IPS-20b (cell line): ENCODE measurements around the gene EARS2.

Experiments
- H3K27ac ChIP-seq: one replicate; pipeline ENCODE4 v1.5.1; 2013; ENCODE audit warnings: low read length
- H3K27me3 ChIP-seq: 2 replicates; pipeline ENCODE4 v1.6.1; 2013; ENCODE audit warnings: mild to moderate bottlenecking, low read length, inconsistent platforms; ENCODE audit not compliant: insufficient read depth
- H3K36me3 ChIP-seq: 2 replicates; pipeline ENCODE4 v1.6.1; 2013; ENCODE audit warnings: low read depth, mild to moderate bottlenecking, inconsistent platforms, low read length, moderate library complexity; ENCODE audit not compliant: insufficient read depth
- H3K4me1 ChIP-seq: 2 replicates; pipeline ENCODE4 v1.6.1; 2013; ENCODE audit warnings: mild to moderate bottlenecking, control low read depth, inconsistent platforms, low read length, moderate library complexity; ENCODE audit not compliant: insufficient read depth
- H3K4me3 ChIP-seq: 2 replicates; pipeline ENCODE4 v1.5.1; 2013; ENCODE audit warnings: mild to moderate bottlenecking, low read length, inconsistent platforms
- H3K9ac ChIP-seq: 2 replicates; pipeline ENCODE4 v1.6.1; 2013; ENCODE audit warnings: low read depth, mild to moderate bottlenecking, inconsistent platforms, low read length, moderate library complexity
- H3K9me3 ChIP-seq: 2 replicates; pipeline ENCODE4 v1.6.1; 2013; ENCODE audit warnings: mild to moderate bottlenecking, low read depth, low read length, inconsistent platforms; ENCODE audit not compliant: insufficient read depth

Gene EARS2

GRCh38 chr16:23535901-23536300 lies 21.2 kb downstream of the EARS2 start:
- no peak overlapping the region for H3K4me3 ChIP-seq
- peaks cover 86% of the 10 kb centered on the region for H3K36me3 ChIP-seq

GRCh38 chr16:23534868-23535860 lies 22.0 kb downstream of the EARS2 start:
- peaks cover 86% of the 10 kb centered on the region for H3K36me3 ChIP-seq
- no peaks in the 10 kb centered on the region for H3K27me3 ChIP-seq
- H3K27ac ChIP-seq = no peak overlapping the region
- H3K9ac ChIP-seq = no peak overlapping the region
- H3K9me3 ChIP-seq = no peaks in the 10 kb centered on the region
- H3K4me3 ChIP-seq = no peak overlapping the region
- H3K4me1 ChIP-seq = no peaks in the 10 kb centered on the region

More at GRCh38 chr16:23535901-23536300, 21.2 kb downstream of the EARS2 start:
- Histone ChIP-seq H3K9me3 (no peaks in the 10 kb centered on the region), H3K27ac (no peak overlapping the region), H3K4me1 (no peaks in the 10 kb centered on the region), H3K27me3 (no peaks in the 10 kb centered on the region), H3K9ac (no peak overlapping the region)

- Histone ChIP-seq H3K9ac (no peak overlapping the region), H3K4me1 (no peaks in the 10 kb centered on the region), H3K27me3 (no peaks in the 10 kb centered on the region), H3K4me3 (no peak overlapping the region), H3K36me3 (peaks cover 88% of the 10 kb centered on the region), H3K9me3 (no peaks in the 10 kb centered on the region), H3K27ac (no peak overlapping the region)
Measured at GRCh38 chr16:23532448-23532847, 24.7 kb downstream of the EARS2 start.

- H3K27ac ChIP-seq = no peak overlapping the region
- H3K27me3 ChIP-seq = no peaks in the 10 kb centered on the region
- peaks cover 84% of the 10 kb centered on the region for H3K36me3 ChIP-seq
Measured at GRCh38 chr16:23530062-23530461, 27.1 kb downstream of the EARS2 start.

GRCh38 chr16:23528644-23529310 lies 28.4 kb downstream of the EARS2 start:
- H3K27ac ChIP-seq = no peak overlapping the region
- H3K4me3 ChIP-seq = no peak overlapping the region
- peaks cover 84% of the 10 kb centered on the region for H3K36me3 ChIP-seq

More at GRCh38 chr16:23530062-23530461, 27.1 kb downstream of the EARS2 start:
- Histone ChIP-seq H3K4me1 (no peaks in the 10 kb centered on the region), H3K9ac (no peak overlapping the region), H3K9me3 (no peaks in the 10 kb centered on the region), H3K4me3 (no peak overlapping the region)

GRCh38 chr16:23527961-23528643 lies 29.0 kb downstream of the EARS2 start:
- no peaks in the 10 kb centered on the region for H3K4me1 ChIP-seq
- H3K27me3 ChIP-seq = no peaks in the 10 kb centered on the region
- no peak overlapping the region for H3K27ac ChIP-seq
- H3K4me3 ChIP-seq = no peak overlapping the region
- no peak overlapping the region for H3K9ac ChIP-seq
- no peaks in the 10 kb centered on the region for H3K9me3 ChIP-seq
- peaks cover 84% of the 10 kb centered on the region for H3K36me3 ChIP-seq

More at GRCh38 chr16:23528644-23529310, 28.4 kb downstream of the EARS2 start:
- Histone ChIP-seq H3K4me1 (no peaks in the 10 kb centered on the region), H3K27me3 (no peaks in the 10 kb centered on the region), H3K9ac (no peak overlapping the region), H3K9me3 (no peaks in the 10 kb centered on the region)

- no peaks in the 10 kb centered on the region for H3K27me3 ChIP-seq
- no peaks in the 10 kb centered on the region for H3K4me1 ChIP-seq
- H3K9ac ChIP-seq = no peak overlapping the region
- peaks cover 84% of the 10 kb centered on the region for H3K36me3 ChIP-seq
- no peaks in the 10 kb centered on the region for H3K9me3 ChIP-seq
- no peak overlapping the region for H3K4me3 ChIP-seq
- H3K27ac ChIP-seq = no peak overlapping the region
Measured at GRCh38 chr16:23524886-23525285, 32.3 kb downstream of the EARS2 start.

- no peak overlapping the region for H3K4me3 ChIP-seq
- H3K27ac ChIP-seq = no peak overlapping the region
- no peak overlapping the region for H3K9ac ChIP-seq
- no peaks in the 10 kb centered on the region for H3K9me3 ChIP-seq
- peaks cover 83% of the 10 kb centered on the region for H3K36me3 ChIP-seq
- H3K27me3 ChIP-seq = no peaks in the 10 kb centered on the region
- H3K4me1 ChIP-seq = no peaks in the 10 kb centered on the region
Measured at GRCh38 chr16:23523876-23524385, 33.2 kb downstream of the EARS2 start.

GRCh38 chr16:23523321-23523720 lies 33.8 kb downstream of the EARS2 start:
- H3K36me3 ChIP-seq = peaks cover 81% of the 10 kb centered on the region
- H3K4me3 ChIP-seq = no peak overlapping the region
- no peaks in the 10 kb centered on the region for H3K4me1 ChIP-seq
- H3K9ac ChIP-seq = no peak overlapping the region
- no peaks in the 10 kb centered on the region for H3K9me3 ChIP-seq
- H3K27ac ChIP-seq = no peak overlapping the region
- H3K27me3 ChIP-seq = no peaks in the 10 kb centered on the region

- Histone ChIP-seq H3K27ac (no peak overlapping the region), H3K27me3 (no peaks in the 10 kb centered on the region), H3K4me1 (no peaks in the 10 kb centered on the region), H3K9me3 (no peaks in the 10 kb centered on the region), H3K4me3 (no peak overlapping the region), H3K36me3 (peaks cover 69% of the 10 kb centered on the region), H3K9ac (no peak overlapping the region)
Measured at GRCh38 chr16:23521965-23522364, 35.2 kb downstream of the EARS2 start.

GRCh38 chr16:23521037-23521743 lies 36.0 kb downstream of the EARS2 start:
- H3K4me3 ChIP-seq = no peak overlapping the region
- no peaks in the 10 kb centered on the region for H3K4me1 ChIP-seq
- H3K36me3 ChIP-seq = peaks cover 62% of the 10 kb centered on the region
- no peak overlapping the region for H3K9ac ChIP-seq
- H3K9me3 ChIP-seq = no peaks in the 10 kb centered on the region
- H3K27me3 ChIP-seq = no peaks in the 10 kb centered on the region
- H3K27ac ChIP-seq = no peak overlapping the region
